Fibroblast of lung (primary cell): ENCODE measurements around the gene MYO9A.

Source experiments
- CTCF ChIP-seq, 2 donors: IDR thresholded peaks in 1 of 2; conservative IDR thresholded peaks in 1 of 2; 1 replicate in 1 of 2; 2 replicates in 1 of 2; pipeline ENCODE4 v1.5.1; 2011 to 2012; ENCODE audit warnings: low read length in 2 of 2, control low read depth in 1 of 2, inconsistent platforms in 1 of 2, low read depth in 1 of 2, mild to moderate bottlenecking in 1 of 2
- EZH2 ChIP-seq: IDR thresholded peaks from 2 replicates; pipeline ENCODE4 v1.5.1; 2012; ENCODE audit warnings: low read length, control low read depth, mild to moderate bottlenecking; ENCODE audit errors: missing control alignments

DNA sequence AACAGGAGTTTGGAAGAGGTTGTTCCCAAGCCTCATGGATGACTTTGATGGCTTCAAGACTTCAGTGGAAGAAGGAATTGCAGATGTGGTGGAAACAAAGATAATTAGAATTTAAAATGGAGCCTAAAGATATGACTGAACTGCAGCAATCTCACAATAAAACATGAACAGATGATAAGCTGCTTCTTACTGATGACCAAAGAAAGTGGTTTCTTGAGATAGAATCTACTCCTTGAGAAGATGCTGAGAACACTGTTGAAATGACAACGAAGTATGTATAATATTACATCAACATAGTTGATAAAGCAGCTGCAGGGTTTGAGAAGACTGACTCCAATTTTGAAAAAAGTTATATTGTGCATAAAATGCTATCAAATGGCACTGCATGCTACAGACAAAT lies 21.2 kb downstream of the MYO9A start:
- TF ChIP-seq CTCF (conservative IDR thresholded peaks at IDR 0.05 in 1 of 2, IDR thresholded peaks at IDR 0.05 in 1 of 2; ENCODE audit: low read depth in 1 of 2, low read length in 2 of 2): no peak
- TF ChIP-seq EZH2: no peak
